ENCODE data around the gene CHST15. TPM values are rescaled to one million over a fixed set of nuclear protein-coding genes. Genes with fewer than 3 reads are reported as not detected.

Gene CHST15
- total and polyA plus RNA-seq, 12 donors = 5.2 to 54.5 (median 29.2) TPM

DNA sequence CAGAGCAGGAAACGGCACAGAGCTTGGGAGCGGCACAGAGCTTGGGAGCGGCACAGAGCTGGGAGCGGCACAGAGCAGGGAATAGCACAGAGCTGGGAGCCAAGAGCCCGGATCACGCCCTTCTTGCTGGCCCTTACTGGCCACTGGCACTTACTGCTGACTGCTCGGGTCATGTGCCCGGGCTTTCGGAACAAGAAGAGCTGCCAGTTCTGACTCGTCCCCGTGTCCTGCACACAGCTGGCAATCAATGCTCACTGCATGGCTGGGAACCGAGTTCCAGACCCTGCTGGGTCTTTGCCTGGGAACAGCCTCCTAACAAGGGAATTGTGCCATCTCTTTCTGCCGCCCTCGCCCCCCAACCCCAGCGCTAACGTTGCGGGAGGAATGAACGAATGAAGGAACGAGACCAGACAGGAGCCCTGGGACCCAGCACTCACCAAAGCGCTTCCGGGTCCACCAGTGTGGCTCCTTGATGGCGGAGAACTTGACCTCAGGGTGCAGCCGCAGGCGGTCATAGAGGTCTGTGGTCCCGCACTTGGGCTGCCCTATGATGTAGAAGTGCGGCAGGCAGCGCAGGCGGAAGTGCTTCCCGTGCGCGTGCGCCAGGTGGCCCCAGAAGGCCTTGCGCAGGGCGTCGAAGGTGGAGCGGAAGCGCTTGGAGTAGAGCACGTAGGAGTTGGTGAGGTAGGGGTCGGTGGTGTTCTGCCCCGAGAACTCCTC is 49.1 kb downstream of the CHST15 start:
- no peaks in the 10 kb centered on the region for H3K9me3 ChIP-seq (replicated peaks in 1 of 3)
- peaks cover 0 to 13% of the 10 kb centered on the region in 2 donors for H3K36me3 ChIP-seq (replicated peaks in 1 of 2)
- intact Hi-C loops (cut with DNase I) = no loop called here
- TF ChIP-seq, protein P1, sequence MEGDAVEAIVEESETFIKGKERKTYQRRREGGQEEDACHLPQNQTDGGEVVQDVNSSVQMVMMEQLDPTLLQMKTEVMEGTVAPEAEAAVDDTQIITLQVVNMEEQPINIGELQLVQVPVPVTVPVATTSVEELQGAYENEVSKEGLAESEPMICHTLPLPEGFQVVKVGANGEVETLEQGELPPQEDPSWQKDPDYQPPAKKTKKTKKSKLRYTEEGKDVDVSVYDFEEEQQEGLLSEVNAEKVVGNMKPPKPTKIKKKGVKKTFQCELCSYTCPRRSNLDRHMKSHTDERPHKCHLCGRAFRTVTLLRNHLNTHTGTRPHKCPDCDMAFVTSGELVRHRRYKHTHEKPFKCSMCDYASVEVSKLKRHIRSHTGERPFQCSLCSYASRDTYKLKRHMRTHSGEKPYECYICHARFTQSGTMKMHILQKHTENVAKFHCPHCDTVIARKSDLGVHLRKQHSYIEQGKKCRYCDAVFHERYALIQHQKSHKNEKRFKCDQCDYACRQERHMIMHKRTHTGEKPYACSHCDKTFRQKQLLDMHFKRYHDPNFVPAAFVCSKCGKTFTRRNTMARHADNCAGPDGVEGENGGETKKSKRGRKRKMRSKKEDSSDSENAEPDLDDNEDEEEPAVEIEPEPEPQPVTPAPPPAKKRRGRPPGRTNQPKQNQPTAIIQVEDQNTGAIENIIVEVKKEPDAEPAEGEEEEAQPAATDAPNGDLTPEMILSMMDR (IDR thresholded peaks at IDR 0.05) = no peak
- TF ChIP-seq POLR2A (IDR thresholded peaks at IDR 0.05) = no peak
- H3K4me3 ChIP-seq = no peak overlapping the region
- H3K4me1 ChIP-seq (replicated peaks in 1 of 2) = peaks cover 0 to under 1% of the 10 kb centered on the region in 2 donors
- no peak for DNase-seq
- H3K27me3 ChIP-seq = no peaks in the 10 kb centered on the region
- WGBS, 4 donors = 89 to 92% (median 91%) methylated on average over 31 to 40 of the region's 40 CpGs
- H3K27ac ChIP-seq = no peak overlapping the region

DNA sequence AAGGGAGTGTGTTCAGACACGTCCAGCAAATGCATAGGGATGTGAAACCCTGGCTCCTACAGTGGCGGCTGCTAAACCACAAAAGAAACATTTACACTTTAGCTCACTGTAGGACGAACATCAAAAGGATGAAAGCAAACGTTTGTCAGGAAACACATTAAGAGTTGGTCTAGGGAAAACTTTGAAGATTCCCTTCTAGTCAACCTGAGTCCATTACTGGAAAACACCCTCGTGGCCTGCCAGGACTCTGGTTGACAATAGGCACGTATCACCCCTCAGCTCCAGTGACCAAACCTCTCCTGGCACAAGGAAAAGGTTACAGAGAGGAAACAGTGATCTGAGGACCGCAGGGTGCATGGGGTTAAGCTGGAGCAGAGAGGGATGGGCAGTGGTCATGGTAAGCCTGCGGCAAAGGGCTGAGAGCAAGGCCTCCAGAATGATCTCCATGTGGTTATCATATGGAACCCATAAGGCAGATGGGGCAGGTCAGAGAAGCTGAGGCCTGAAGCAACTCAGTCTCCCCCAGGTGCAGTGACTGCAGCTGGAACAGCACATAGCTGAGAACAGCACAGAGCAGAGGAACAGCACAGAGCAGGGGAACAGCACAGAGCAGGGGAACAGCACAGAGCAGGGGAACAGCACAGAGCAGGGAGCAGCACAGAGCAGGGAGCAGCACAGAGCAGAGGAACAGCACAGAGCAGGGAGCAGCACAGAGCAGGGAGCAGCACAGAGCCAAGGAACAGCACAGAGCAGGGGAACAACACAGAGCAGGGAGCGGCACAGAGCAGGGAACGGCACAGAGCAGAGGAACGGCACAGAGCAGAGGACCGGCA is 49.9 kb downstream of the CHST15 start:
- DNase-seq = peak in 1 of 7 donors; percentile 17
- no peak overlapping the region for H3K4me3 ChIP-seq
- TF ChIP-seq, protein P1 (IDR thresholded peaks at IDR 0.05) = no peak
- TF ChIP-seq POLR2A (IDR thresholded peaks at IDR 0.05) = no peak
- no peaks in the 10 kb centered on the region for H3K27me3 ChIP-seq
- peaks cover 0 to 13% of the 10 kb centered on the region in 2 donors for H3K36me3 ChIP-seq (replicated peaks in 1 of 2)
- H3K27ac ChIP-seq = peak overlapping the region in 1 of 5 donors; percentile 24
- peaks cover 0 to 2% of the 10 kb centered on the region in 2 donors for H3K4me1 ChIP-seq (replicated peaks in 1 of 2)
- 68 to 73% (median 68%) methylated on average over 12 of the region's 12 CpGs for WGBS, 4 donors
- H3K9me3 ChIP-seq (replicated peaks in 1 of 3) = no peaks in the 10 kb centered on the region
- intact Hi-C loops (cut with DNase I) = no loop called here

DNA sequence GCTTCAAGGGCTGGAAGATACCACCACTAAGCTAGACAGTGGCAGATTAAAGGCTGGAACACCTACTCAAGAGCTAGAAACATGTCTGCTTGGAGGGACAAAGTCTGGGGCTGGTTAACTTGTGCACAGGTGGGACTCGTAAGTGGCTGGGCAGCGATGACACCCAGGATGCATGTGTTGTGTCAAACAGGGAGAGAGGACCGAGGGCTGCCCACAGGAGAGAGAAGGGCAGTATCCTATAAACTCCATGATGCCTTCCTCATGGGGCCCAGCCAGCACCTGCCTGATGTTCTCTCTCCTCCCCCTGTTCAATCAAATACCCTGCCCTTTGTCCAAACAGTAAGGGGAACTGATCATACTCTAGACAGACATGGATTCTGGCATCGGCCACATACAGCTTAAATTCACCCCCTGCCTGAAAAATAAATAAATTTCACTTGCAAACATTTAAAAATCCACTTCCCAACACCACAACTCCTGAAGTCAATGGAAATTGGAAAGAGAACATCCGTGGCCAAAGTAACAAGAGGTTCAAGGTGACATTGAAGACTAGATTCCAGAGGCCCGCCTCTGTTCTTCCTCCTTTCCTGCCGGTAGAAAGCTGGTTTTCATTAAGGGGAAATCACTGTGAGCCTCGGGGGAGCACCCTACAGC is 50.6 kb downstream of the CHST15 start:
- H3K27ac ChIP-seq = peak overlapping the region in 1 of 5 donors; percentile 11
- peaks cover 0 to 2% of the 10 kb centered on the region in 2 donors for H3K4me1 ChIP-seq (replicated peaks in 1 of 2)
- DNase-seq = no peak
- 68 to 76% (median 70%) methylated on average over 8 of the region's 8 CpGs for WGBS, 4 donors
- no peak for TF ChIP-seq POLR2A (IDR thresholded peaks at IDR 0.05)
- TF ChIP-seq, protein P1 (IDR thresholded peaks at IDR 0.05) = no peak
- H3K36me3 ChIP-seq (replicated peaks in 1 of 2) = peaks cover 0 to 14% of the 10 kb centered on the region in 2 donors
- intact Hi-C loops (cut with DNase I) = no loop called here
- no peaks in the 10 kb centered on the region for H3K27me3 ChIP-seq
- H3K9me3 ChIP-seq (replicated peaks in 1 of 3) = no peaks in the 10 kb centered on the region
- no peak overlapping the region for H3K4me3 ChIP-seq

Data from adrenal gland (tissue), 12 donors.